HepG2 (cell line): ENCODE results near the gene TMEM223. TPM values are rescaled to one million over a fixed set of nuclear protein-coding genes. Genes with fewer than 3 reads are reported as not detected.

Source experiments
- ATAC-seq: fragments of 200-7000 bp; cut with Tn5 transposase; 3 replicates; pipeline ENCODE4 v1.9.1; 2020; ENCODE audit warnings: mild to moderate bottlenecking, moderate library complexity
- BruUV-seq: library from RNA; stranded (reverse); fragments of 400-500 nt; replicated peaks from 2 replicates; lab custom pipeline; 2021; lab: Mats Ljungman, UMichigan
- CTCF ChIA-PET: fragments of 300-600 bp; formaldehyde crosslinking; extraction: SDS; loops from one replicate; lab custom pipeline; 2021; ENCODE audit warnings: low total read pairs, inconsistent platforms, low intra/inter-chr PET ratio; lab: Yijun Ruan, JAX
- POLR2A ChIA-PET: fragments of 350-600 bp; sonication (Branson Sonifier 250); formaldehyde crosslinking; loops from one replicate; lab custom pipeline; 2020; ENCODE audit warnings: antibody characterized with exemption, inconsistent platforms; lab: Yijun Ruan, JAX
- DNase-seq: peaks from one replicate; pipeline ENCODE4 v3.0.0-alpha.2; 2015; ENCODE audit warnings: low spot score
- FAIRE-seq: peaks from 3 replicates; lab custom pipeline; 2011; peaks lifted over from hg19 to GRCh38; lab: Jason Lieb, UNC
- H2AFZ ChIP-seq: one replicate; pipeline ENCODE4 v1.6.1; 2011; ENCODE audit warnings: low read length, inconsistent platforms
- H3K27ac ChIP-seq: fragments of 300-600 bp; 3 replicates; pipeline ENCODE4 v1.8.0; 2011; ENCODE audit warnings: mixed run types, mild to moderate bottlenecking, mixed read lengths, low read length, inconsistent platforms; ENCODE audit not compliant: insufficient read depth; ENCODE audit errors: extremely low read length
- H3K27me3 ChIP-seq, 2 experiments: fragments of 200-600 bp in 1 of 2; 2 replicates in 1 of 2; 3 replicates in 1 of 2; pipeline versions ENCODE4 v1.6.0 to v1.8.0; 2011; ENCODE audit warnings: low read length in 2 of 2, mild to moderate bottlenecking in 2 of 2, moderate library complexity in 2 of 2, inconsistent platforms in 1 of 2; ENCODE audit not compliant: insufficient read depth in 2 of 2, control insufficient read depth in 1 of 2
- H3K36me3 ChIP-seq, 2 experiments: fragments of 200-600 bp in 1 of 2; replicated peaks in 1 of 2; 2 replicates in 1 of 2; 3 replicates in 1 of 2; pipeline versions ENCODE4 v1.5.1 to v1.8.0; 2011; ENCODE audit warnings: low read length in 2 of 2, inconsistent platforms in 1 of 2; ENCODE audit not compliant: insufficient read depth in 2 of 2, control insufficient read depth in 1 of 2
- H3K4me1 ChIP-seq: 2 replicates; pipeline ENCODE4 v1.5.1; 2012; ENCODE audit warnings: low read length, inconsistent platforms; ENCODE audit not compliant: insufficient read depth
- H3K4me2 ChIP-seq: 2 replicates; pipeline ENCODE4 v1.6.0; 2011; ENCODE audit warnings: low read depth, low read length, inconsistent platforms
- H3K4me3 ChIP-seq, 3 experiments: fragments of 200-600 bp in 1 of 3; sonication (generic), shearing (Covaris generic) in 1 of 3; replicated peaks in 1 of 3; 2 replicates each; pipeline ENCODE4 v1.5.1; 2011 to 2016; ENCODE audit warnings: low read length in 3 of 3, inconsistent platforms in 2 of 3, low read depth in 2 of 3, mild to moderate bottlenecking in 2 of 3, control low read depth in 1 of 3, mixed read lengths in 1 of 3; ENCODE audit not compliant: insufficient read depth in 1 of 3
- H3K79me2 ChIP-seq: one replicate; pipeline ENCODE4 v1.6.1; 2011; ENCODE audit warnings: low read length, inconsistent platforms; ENCODE audit not compliant: insufficient read depth
- H3K9ac ChIP-seq: 2 replicates; pipeline ENCODE4 v1.6.0; 2011; ENCODE audit warnings: mild to moderate bottlenecking, low read depth, low read length, inconsistent platforms; ENCODE audit not compliant: insufficient read depth
- H3K9me3 ChIP-seq: 2 replicates; pipeline ENCODE4 v1.5.1; 2012; ENCODE audit warnings: mild to moderate bottlenecking, low read length
- H4K20me1 ChIP-seq: 2 replicates; pipeline ENCODE4 v1.6.0; 2011; ENCODE audit warnings: inconsistent platforms, mild to moderate bottlenecking, low read length, moderate library complexity; ENCODE audit not compliant: insufficient read depth
- KIAA2018 ChIP-seq: sonication (generic); formaldehyde crosslinking; IDR thresholded peaks from 2 replicates; pipeline ENCODE4 v1.5.0; 2020; ENCODE audit warnings: mild to moderate bottlenecking, missing genetic modification reagents, borderline replicate concordance
- MAX ChIP-seq: IDR thresholded peaks from 2 replicates; pipeline ENCODE4 v1.6.1; 2012; ENCODE audit warnings: inconsistent platforms
- NCOA1 ChIP-seq: sonication (generic); formaldehyde crosslinking; IDR thresholded peaks from 2 replicates; pipeline ENCODE4 v1.9.0; 2021; ENCODE audit warnings: missing genetic modification reagents
- ZNF142 ChIP-seq: sonication (generic); formaldehyde crosslinking; IDR thresholded peaks from 2 replicates; pipeline ENCODE4 v1.4.0; 2020; ENCODE audit warnings: missing genetic modification reagents
- ZNF20 ChIP-seq: sonication (generic); formaldehyde crosslinking; IDR thresholded peaks from 2 replicates; pipeline ENCODE4 v1.4.0; 2020; ENCODE audit warnings: mild to moderate bottlenecking, moderate library complexity, missing genetic modification reagents
- ZNF674 ChIP-seq: sonication (generic); formaldehyde crosslinking; IDR thresholded peaks from 2 replicates; pipeline ENCODE4 v1.5.0; 2020; ENCODE audit warnings: low read depth, mild to moderate bottlenecking, missing genetic modification reagents
- ZSCAN9 ChIP-seq: IDR thresholded peaks from 2 replicates; pipeline ENCODE4 v1.6.1; 2016; ENCODE audit warnings: borderline replicate concordance
- WGBS: methylation state at CpG from one replicate; pipeline ENCODE4 v1.1.6; 2017; ENCODE audit warnings: low lambda C conversion rate; 5-methylcytosine and 5-hydroxymethylcytosine counted together
- in situ Hi-C: cut with HindIII; loops from 2 replicates; pipeline ENCODE4 v1.10.0; 2017; ENCODE audit warnings: low pct_unique_long_range_greater_than_20kb; ENCODE audit not compliant: extremely low pct_ligation_motif_present
- intact Hi-C: fragments of 100-400 bp; cut with micrococcal nuclease; formaldehyde crosslinking; loops from one replicate; pipeline ENCODE4 v1.10.0; 2022; ENCODE audit not compliant: unreplicated experiment
- polyA plus RNA-seq, 8 experiments: library from polyadenylated mRNA; depleted of rRNA in 3 of 8; stranded (reverse) in 7 of 8; unstranded in 1 of 8; fragments of >200 nt; fragmentation: Illumina TruSeq in 4 of 8; extraction: Trizol in 4 of 8; gene quantifications; 2 replicates each; pipeline versions ENCODE4 v1.2.1 to v1.2.3, GENCODE V29; 2011 to 2016; ENCODE audit warnings: low read depth in 4 of 8, missing spikeins in 1 of 8, mixed read lengths in 1 of 8; ENCODE audit not compliant: insufficient read depth in 1 of 8
- total RNA-seq, 5 experiments: library from RNA; depleted of rRNA; stranded (reverse); fragments of >200 nt; fragmentation: Illumina TruSeq; extraction: Trizol; gene quantifications; 2 replicates each; pipeline ENCODE4 v1.2.3, GENCODE V29; 2016; ENCODE audit warnings: low read depth in 1 of 5

TMEM223 gene
- total and polyA plus RNA-seq, 2 of the 13 experiments (the other 11 are each of a cell fraction or from before 2014, with no cell fraction given), result 19.5 to 24.9 TPM

GRCh38 chr11:62792202-62792575 lies 383 bp upstream of the TMEM223 start:
- in situ Hi-C loops, result no loop called here
- H2AFZ ChIP-seq, result no peak overlapping the region
- POLR2A ChIA-PET, result interaction anchor here (0.6 to 9.1 kb wide), 7 partner anchors 12 to 64 kb away, joined by 3 to 201 read pairs (median 5); partner anchors contain the start of genes STX5, WDR74 and ZBTB3
- TF ChIP-seq NCOA1 (CRISPR knock-in tag) (0 out of 2 replicates have a peak, but pooled peaks have one; percentile 21), ZSCAN9 (CRISPR knock-in tag) (no peak), ZNF20 (CRISPR knock-in tag) (no peak), ZNF142 (CRISPR knock-in tag) (no peak), ZNF674 (peak; percentile 20; the same call in 1 of the 2 replicates), KIAA2018 (CRISPR knock-in tag) (0 out of 2 replicates have a peak, but pooled peaks have one; percentile 56), MAX (no peak)

More at GRCh38 chr11:62792202-62792575, 383 bp upstream of the TMEM223 start:
- CTCF ChIA-PET, result no interaction called here
- Histone ChIP-seq H4K20me1 (no peaks in the 10 kb centered on the region), H3K27ac (peak overlapping the region; percentile 63), H3K36me3 (peaks cover 29 to 59% of the 10 kb centered on the region in 2 experiments), H3K9ac (peak overlapping the region; percentile 91), H3K4me3 (peak overlapping the region; percentile 11 to 92 (median 66); a peak in 4 of 6 replicates), H3K4me2 (peak overlapping the region; percentile 85), H3K27me3 (no peaks in the 10 kb centered on the region; a peak in 1 of 5 replicates), H3K9me3 (no peaks in the 10 kb centered on the region), H3K79me2 (peaks cover 34% of the 10 kb centered on the region), H3K4me1 (peaks cover 43% of the 10 kb centered on the region)
- BruUV-seq, result no TSS peak
- DNase-seq, result no peak
- intact Hi-C loops, result no loop called here
- no peak for FAIRE-seq
- 54% methylated on average over 10 of the region's 11 CpGs for WGBS
- no peak; the same call in 2 of the 3 replicates for ATAC-seq
